IPS DF 4.7 (cell line): ENCODE data around the gene KRT27.
"Not testable (repeated sequence)": the region's sequence is repeated elsewhere in the genome, so short reads cannot be mapped to it uniquely, and the experiment has no call there.

Source experiments
- DNase-seq: peaks from one replicate; pipeline ENCODE4 v3.0.0-alpha.2; 2013; ENCODE audit warnings: low spot score; ENCODE audit errors: extremely low read depth

The KRT27 gene

GRCh38 chr17:40782450-40782849 is at the start of gene KRT27:
Gene KRT27, minus strand, starts transcription at chr17:40782550. Its CDS starts 57 bp downstream, at chr17:40782493.
- DNase-seq, result no peak

GRCh38 chr17:40830085-40830776 is 47.9 kb upstream of the KRT27 start:
- no peak for DNase-seq

GRCh38 chr17:40828454-40829044 is 46.2 kb upstream of the KRT27 start:
- no peak for DNase-seq

- no peak for DNase-seq
Observed at GRCh38 chr17:40827746-40828453, 45.5 kb upstream of the KRT27 start.

- no peak for DNase-seq
Observed at GRCh38 chr17:40825599-40825998, 43.2 kb upstream of the KRT27 start.

GRCh38 chr17:40824015-40824832 is 41.9 kb upstream of the KRT27 start:
- DNase-seq, result no peak

GRCh38 chr17:40822132-40822812 is 39.9 kb upstream of the KRT27 start, which contains the start of gene KRT10:
Gene KRT10, minus strand, starts transcription at chr17:40822614. Its CDS starts 29 bp downstream, at chr17:40822585.
- DNase-seq, result no peak

- DNase-seq, result no peak
Observed at GRCh38 chr17:40821536-40821935, 39.2 kb upstream of the KRT27 start.

GRCh38 chr17:40820228-40820838 is 38.0 kb upstream of the KRT27 start:
- no peak for DNase-seq

- DNase-seq, result no peak
Observed at GRCh38 chr17:40819528-40820125, 37.3 kb upstream of the KRT27 start.

- DNase-seq, result no peak
Observed at GRCh38 chr17:40818733-40819527, 36.6 kb upstream of the KRT27 start.

GRCh38 chr17:40818343-40818732 is 36.0 kb upstream of the KRT27 start:
- DNase-seq, result no peak

GRCh38 chr17:40817103-40817682 is 34.8 kb upstream of the KRT27 start:
- no peak for DNase-seq

GRCh38 chr17:40816569-40816968 is 34.2 kb upstream of the KRT27 start:
- DNase-seq, result no peak

- DNase-seq, result no peak
Observed at GRCh38 chr17:40815381-40815780, 33.0 kb upstream of the KRT27 start.

GRCh38 chr17:40814657-40815056 is 32.3 kb upstream of the KRT27 start:
- DNase-seq, result not testable (repeated sequence)

GRCh38 chr17:40813804-40814203 is 31.5 kb upstream of the KRT27 start:
- no peak for DNase-seq

- no peak for DNase-seq
Observed at GRCh38 chr17:40812639-40813038, 30.3 kb upstream of the KRT27 start.

GRCh38 chr17:40810494-40810893 is 28.1 kb upstream of the KRT27 start:
- no peak for DNase-seq
